ENCODE results near the gene ZNF526. TPM values are rescaled to one million over a fixed set of nuclear protein-coding genes. Genes with fewer than 3 reads are reported as not detected.
A peak's percentile ranks its signal among the peaks of the same experiment; 100 is the strongest.

The ZNF526 gene
- total RNA-seq, 1 donor from 2014 or later, result 22.7 TPM

DNA sequence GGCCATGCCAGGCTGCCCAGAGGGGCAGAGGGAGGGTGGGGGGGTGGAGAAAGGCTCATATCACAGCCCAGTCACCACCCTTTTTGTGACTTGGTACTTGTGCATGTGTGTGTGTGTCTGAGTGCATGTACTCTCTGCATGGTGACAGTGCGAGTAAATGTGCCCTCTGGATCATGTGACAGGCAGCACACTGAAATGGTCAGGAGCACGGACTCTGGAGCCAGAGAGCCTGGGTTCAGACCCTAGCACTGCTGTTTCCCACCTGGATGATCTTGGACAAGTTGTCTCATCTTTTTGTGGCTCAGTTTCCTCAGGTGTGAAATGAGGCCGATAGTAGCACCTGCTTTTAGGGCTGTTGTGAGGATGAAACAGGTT lies 50.9 kb downstream of the ZNF526 start:
- DNase-seq, result no peak
- peak overlapping the region; percentile 94 for H3K27ac Mint-ChIP-seq

DNA sequence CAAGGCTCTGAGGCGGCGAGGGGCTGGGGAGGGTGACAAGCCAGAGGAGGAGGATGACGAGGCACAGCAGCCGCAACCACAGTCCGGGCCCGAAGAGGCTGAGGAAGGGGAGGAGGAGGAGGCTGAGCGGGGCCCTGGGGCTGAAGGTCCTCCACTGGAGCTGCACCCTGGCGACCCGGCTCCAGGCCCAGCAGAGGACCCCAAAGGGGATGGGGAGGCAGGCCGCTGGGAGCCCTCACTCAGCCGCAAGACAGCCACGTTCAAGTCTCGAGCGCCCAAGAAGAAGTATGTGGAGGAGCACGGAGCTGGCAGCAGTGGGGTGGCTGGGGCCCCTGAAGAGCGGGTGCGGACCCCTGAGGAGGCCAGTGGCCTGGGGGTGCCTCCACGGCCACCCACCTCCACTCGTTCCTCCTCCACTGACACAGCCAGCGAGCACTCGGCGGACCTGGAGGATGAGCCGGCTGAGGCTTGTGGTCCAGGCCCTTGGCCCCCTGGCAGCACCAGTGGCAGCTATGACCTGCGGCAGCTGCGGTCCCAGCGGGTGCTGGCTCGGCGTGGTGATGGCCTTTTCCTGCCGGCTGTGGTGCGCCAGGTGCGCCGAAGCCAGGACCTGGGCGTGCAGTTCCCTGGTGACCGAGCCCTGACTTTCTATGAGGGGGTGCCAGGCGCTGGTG lies 51.9 kb downstream of the ZNF526 start:
- Mint-ChIP-seq H3K4me1 (peaks cover 45% of the 10 kb centered on the region), H3K9me3 (no peaks in the 10 kb centered on the region), H3K27me3 (no peaks in the 10 kb centered on the region), H3K27ac (no peak overlapping the region), H3K4me3 (no peak overlapping the region), H3K36me3 (ENCODE audit: low read depth) (peaks cover 27% of the 10 kb centered on the region)
- ATAC-seq (ENCODE audit: low read depth) (no peak), DNase-seq (no peak)
- TF ChIP-seq, protein P1, sequence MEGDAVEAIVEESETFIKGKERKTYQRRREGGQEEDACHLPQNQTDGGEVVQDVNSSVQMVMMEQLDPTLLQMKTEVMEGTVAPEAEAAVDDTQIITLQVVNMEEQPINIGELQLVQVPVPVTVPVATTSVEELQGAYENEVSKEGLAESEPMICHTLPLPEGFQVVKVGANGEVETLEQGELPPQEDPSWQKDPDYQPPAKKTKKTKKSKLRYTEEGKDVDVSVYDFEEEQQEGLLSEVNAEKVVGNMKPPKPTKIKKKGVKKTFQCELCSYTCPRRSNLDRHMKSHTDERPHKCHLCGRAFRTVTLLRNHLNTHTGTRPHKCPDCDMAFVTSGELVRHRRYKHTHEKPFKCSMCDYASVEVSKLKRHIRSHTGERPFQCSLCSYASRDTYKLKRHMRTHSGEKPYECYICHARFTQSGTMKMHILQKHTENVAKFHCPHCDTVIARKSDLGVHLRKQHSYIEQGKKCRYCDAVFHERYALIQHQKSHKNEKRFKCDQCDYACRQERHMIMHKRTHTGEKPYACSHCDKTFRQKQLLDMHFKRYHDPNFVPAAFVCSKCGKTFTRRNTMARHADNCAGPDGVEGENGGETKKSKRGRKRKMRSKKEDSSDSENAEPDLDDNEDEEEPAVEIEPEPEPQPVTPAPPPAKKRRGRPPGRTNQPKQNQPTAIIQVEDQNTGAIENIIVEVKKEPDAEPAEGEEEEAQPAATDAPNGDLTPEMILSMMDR (IDR thresholded peaks at IDR 0.05), result no peak
- POLR2A ChIA-PET, result no interaction called here
- CTCF ChIA-PET, result no interaction called here
- intact Hi-C loops (cut with micrococcal nuclease), result no loop called here

More for the DNA sequence above, 50.9 kb downstream of the ZNF526 start:
- H3K36me3 Mint-ChIP-seq (ENCODE audit: low read depth), result peaks cover 27% of the 10 kb centered on the region
- CTCF ChIA-PET, result interaction anchor here (0.9 to 2.2 kb wide), 3 partner anchors 9 to 163 kb away, joined by 3 to 22 read pairs (median 4); no protein-coding TSS in a partner anchor
- ATAC-seq (ENCODE audit: low read depth), result no peak
- no peaks in the 10 kb centered on the region for H3K9me3 Mint-ChIP-seq
- POLR2A ChIA-PET, result interaction anchor here (0.5 to 3.0 kb wide), 11 partner anchors 10 to 156 kb away, joined by 3 to 55 read pairs (median 5); partner anchors contain the start of genes ERF, GSK3A, POU2F2 and ZNF526
- peak overlapping the region; percentile 88 for H3K4me3 Mint-ChIP-seq
- intact Hi-C loops (cut with micrococcal nuclease), result no loop called here
- TF ChIP-seq, protein P1 (IDR thresholded peaks at IDR 0.05), result no peak
- peaks cover 39% of the 10 kb centered on the region for H3K4me1 Mint-ChIP-seq
- H3K27me3 Mint-ChIP-seq, result no peaks in the 10 kb centered on the region

DNA sequence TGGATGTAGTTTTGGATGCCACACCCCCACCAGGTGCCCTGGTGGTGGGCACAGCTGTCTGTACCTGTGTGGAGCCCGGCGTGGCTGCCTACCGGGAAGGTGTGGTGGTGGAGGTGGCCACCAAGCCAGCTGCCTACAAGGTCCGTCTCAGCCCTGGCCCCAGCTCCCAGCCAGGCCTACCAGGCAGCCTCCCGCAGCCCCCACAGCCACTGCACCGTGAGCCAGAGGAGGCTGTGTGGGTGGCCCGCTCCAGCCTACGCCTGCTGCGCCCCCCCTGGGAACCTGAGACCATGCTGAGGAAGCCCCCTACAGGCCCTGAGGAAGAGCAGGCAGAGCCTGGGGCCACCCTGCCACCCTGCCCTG lies 52.4 kb downstream of the ZNF526 start:
- CTCF ChIA-PET, result no interaction called here
- TF ChIP-seq, protein P1 (IDR thresholded peaks at IDR 0.05), result no peak

DNA sequence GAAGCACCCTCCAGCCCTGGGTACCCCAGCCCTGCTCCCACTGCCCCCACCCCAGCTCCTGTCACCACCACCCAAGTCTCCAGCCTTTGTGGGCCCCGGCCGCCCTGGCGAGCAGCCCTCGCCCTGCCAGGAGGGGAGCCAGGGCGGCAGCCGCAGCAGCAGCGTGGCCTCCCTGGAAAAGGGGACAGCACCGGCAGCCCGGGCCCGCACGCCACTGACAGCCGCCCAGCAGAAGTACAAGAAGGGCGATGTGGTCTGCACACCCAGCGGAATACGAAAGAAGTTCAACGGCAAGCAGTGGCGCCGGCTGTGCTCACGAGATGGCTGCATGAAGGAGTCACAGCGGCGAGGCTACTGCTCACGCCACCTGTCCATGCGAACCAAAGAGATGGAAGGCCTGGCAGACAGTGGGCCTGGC lies 52.9 kb downstream of the ZNF526 start:
- POLR2A ChIA-PET, result no interaction called here
- Mint-ChIP-seq H3K9me3 (no peaks in the 10 kb centered on the region), H3K4me1 (peaks cover 39% of the 10 kb centered on the region)

More for the DNA sequence above, 52.4 kb downstream of the ZNF526 start:
- Mint-ChIP-seq H3K4me1 (peaks cover 44% of the 10 kb centered on the region), H3K27ac (no peak overlapping the region), H3K9me3 (no peaks in the 10 kb centered on the region), H3K36me3 (ENCODE audit: low read depth) (peaks cover 27% of the 10 kb centered on the region), H3K4me3 (no peak overlapping the region), H3K27me3 (no peaks in the 10 kb centered on the region)
- intact Hi-C loops (cut with micrococcal nuclease), result no loop called here
- DNase-seq, result no peak
- POLR2A ChIA-PET, result no interaction called here
- no peak for ATAC-seq (ENCODE audit: low read depth)

DNA sequence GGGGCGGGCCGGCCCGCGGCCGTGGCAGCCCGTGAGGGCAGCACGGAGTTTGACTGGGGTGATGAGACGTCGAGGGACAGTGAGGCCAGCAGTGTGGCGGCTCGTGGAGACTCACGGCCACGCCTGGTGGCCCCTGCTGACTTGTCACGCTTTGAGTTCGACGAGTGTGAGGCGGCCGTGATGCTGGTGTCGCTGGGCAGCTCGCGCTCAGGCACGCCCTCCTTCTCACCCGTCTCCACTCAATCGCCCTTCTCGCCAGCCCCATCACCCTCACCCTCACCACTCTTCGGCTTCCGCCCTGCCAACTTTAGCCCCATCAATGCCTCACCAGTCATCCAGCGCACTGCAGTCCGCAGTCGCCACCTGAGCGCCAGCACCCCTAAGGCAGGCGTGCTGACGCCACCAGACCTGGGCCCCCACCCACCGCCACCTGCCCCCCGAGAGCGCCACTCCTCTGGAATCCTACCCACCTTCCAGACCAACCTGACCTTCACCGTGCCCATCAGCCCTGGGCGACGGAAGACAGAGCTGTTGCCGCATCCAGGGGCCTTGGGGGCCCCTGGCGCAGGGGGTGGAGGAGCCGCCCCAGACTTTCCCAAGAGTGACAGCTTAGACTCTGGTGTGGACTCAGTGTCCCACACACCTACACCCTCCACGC lies 53.4 kb downstream of the ZNF526 start:
- H3K27ac Mint-ChIP-seq, result no peak overlapping the region
- H3K9me3 Mint-ChIP-seq, result no peaks in the 10 kb centered on the region
- DNase-seq, result no peak
- no peaks in the 10 kb centered on the region for H3K27me3 Mint-ChIP-seq
- peaks cover 42% of the 10 kb centered on the region for H3K4me1 Mint-ChIP-seq
- TF ChIP-seq, protein P1 (IDR thresholded peaks at IDR 0.05), result no peak
- H3K4me3 Mint-ChIP-seq, result no peak overlapping the region
- ChIA-PET POLR2A (no interaction called here), CTCF (no interaction called here)
- no peak for ATAC-seq (ENCODE audit: low read depth)
- intact Hi-C loops (cut with micrococcal nuclease), result no loop called here
- peaks cover 27% of the 10 kb centered on the region for H3K36me3 Mint-ChIP-seq (ENCODE audit: low read depth)

More for the DNA sequence above, 52.9 kb downstream of the ZNF526 start:
- H3K4me3 Mint-ChIP-seq, result no peak overlapping the region
- DNase-seq (no peak), ATAC-seq (ENCODE audit: low read depth) (no peak)
- CTCF ChIA-PET, result no interaction called here
- H3K27ac Mint-ChIP-seq, result no peak overlapping the region
- intact Hi-C loops (cut with micrococcal nuclease), result no loop called here
- H3K36me3 Mint-ChIP-seq (ENCODE audit: low read depth), result peaks cover 27% of the 10 kb centered on the region
- H3K27me3 Mint-ChIP-seq, result no peaks in the 10 kb centered on the region
- TF ChIP-seq, protein P1 (IDR thresholded peaks at IDR 0.05), result no peak
